Lung microvascular endothelial cell (primary cell): ENCODE data around the gene SLC35D1. TPM values are rescaled to one million over a fixed set of nuclear protein-coding genes. Genes with fewer than 3 reads are reported as not detected.
"Not testable (repeated sequence)": the region's sequence is repeated elsewhere in the genome, so short reads cannot be mapped to it uniquely, and the experiment has no call there.

Source experiments
- DNase-seq, 2 donors: peaks; one replicate each; pipeline versions ENCODE4 v3.0.0 to v3.0.0-alpha.2; 2010; ENCODE audit warnings: low read depth in 2 of 2
- total RNA-seq: library from RNA; depleted of rRNA; stranded (reverse); fragments of >200 nt; gene quantifications from 2 replicates; pipeline ENCODE4 v1.2.1, GENCODE V29; 2014

The SLC35D1 gene
- total RNA-seq = 2.6 and 4.4 TPM in 2 replicates

DNA sequence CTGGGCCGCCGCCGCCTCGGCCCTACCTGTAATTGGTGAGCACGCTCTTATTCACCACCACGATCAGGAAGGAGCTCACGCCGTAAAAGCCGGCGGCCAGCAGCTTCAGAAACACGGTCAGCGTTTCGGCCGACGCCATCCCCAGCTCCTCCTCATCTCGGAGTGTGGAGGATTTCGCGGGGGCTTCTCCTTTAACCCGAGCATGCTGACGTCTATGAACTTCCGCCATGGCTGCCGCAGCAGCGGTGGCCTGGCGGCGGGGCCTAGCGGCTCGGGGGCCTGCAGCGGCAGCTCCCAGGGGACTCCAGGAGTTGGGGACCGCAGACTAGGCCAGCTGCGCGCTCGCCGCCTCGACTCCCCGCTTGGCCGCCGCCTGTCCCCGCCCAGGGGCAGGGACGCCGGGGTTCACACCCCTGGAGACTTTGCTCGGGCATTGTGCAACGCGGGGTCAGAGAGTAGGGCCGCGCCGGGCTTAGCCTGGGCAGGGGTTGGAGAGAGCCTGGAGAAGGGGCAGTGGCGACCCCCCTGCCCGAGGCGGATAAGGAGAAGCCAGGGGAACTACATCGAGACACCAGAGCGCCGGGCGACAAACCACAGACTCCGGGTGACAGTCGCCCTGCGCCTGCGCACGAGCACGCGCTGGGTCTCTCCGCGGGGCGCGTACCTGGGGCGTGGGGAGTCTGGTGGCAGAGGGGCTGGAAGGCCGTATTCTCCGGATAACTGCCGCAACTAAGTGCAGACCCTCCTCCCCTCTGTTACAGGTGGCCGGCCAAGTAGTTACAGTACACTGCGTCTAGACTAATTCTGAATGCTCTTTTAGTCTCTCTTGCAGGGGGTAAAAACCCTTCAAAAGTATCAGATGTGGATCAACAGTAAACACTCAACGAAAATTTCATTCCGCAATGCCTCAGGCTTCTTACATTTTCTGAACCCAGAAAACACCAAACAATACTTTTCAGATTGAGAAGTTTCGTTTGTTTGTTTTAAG lies at the start of gene SLC35D1:
Gene SLC35D1, minus strand, starts transcription at position 364 of the 988 bp plus-strand sequence. Its CDS starts 135 bp downstream, at position 229.
- peak; percentile 66 to 77 for DNase-seq

DNA sequence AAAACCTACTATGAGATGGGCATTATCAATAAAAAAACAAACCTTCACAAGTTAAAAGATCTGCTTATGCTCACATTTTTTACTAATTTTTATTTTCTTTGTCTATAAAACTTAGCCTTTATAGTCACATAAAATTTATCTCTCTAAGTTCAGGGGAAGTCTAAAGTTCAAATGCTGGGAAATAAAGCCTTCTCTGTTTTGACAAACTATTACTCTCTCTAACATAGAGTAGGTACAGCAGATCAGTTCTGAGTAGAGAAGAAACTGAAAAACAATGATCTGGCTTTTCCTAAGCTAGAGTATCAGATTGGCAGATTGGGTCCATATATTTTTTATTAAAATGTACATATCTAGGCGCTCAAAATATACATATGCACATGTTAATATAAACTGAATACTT lies 49.6 kb upstream of the SLC35D1 start:
- no peak for DNase-seq

DNA sequence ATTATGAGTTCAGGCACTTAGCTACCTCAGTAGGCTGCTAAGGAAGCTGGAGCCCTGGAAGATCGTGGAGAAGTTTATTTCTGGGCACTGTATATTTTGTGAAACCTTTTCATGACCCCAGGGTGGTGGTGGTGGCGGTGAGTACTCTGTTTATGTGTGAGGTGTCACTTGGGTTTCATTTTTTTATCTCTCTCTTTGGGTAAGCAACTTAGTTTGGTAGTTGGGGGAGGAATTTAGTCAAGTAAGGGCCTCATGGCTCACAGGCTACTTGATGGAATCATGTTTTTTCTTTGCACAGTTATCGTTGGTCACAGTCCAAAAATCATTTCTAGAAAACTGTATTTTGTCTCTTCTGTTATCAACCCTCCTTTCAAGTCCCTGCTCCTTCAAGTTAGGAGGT lies 46.9 kb upstream of the SLC35D1 start:
- no peak for DNase-seq

DNA sequence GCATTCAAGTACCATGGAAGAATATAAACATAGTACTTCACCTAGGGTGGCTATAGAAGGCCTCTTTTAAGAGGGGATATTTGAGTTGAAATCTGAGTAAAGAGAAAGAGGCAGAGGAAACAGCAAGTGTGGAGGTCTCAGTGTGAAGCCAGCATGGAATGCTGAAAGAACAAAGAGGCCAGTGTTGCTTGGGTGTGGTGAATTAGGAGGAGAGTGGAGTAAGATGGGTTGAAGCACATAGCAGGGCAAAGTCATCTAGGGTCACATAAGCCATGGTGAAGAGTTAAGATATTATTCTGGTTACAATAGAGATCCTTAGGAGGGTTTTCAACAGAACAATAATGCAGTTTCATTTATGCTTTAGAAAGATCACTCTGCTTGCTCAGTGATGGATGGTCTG lies 43.4 kb upstream of the SLC35D1 start:
- DNase-seq = no peak

DNA sequence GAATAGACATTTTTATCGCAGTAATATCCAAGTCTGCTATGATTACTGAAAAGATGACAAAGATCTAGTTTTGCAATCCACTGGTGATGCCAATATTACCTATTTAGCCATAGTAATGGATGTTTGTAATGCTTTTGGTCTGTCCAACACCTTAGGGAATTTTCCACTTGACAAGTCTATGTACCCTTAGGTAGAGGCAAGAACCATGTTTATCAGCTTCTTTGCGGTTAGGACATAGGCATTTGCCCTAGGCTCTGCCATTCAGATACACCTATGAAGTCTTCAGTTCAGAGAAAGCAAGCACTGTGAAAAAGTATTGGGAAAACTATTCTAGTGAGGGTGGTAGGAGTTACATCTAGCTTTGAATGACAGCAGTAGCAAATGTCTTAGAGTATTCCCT lies 40.2 kb upstream of the SLC35D1 start:
- DNase-seq = no peak

DNA sequence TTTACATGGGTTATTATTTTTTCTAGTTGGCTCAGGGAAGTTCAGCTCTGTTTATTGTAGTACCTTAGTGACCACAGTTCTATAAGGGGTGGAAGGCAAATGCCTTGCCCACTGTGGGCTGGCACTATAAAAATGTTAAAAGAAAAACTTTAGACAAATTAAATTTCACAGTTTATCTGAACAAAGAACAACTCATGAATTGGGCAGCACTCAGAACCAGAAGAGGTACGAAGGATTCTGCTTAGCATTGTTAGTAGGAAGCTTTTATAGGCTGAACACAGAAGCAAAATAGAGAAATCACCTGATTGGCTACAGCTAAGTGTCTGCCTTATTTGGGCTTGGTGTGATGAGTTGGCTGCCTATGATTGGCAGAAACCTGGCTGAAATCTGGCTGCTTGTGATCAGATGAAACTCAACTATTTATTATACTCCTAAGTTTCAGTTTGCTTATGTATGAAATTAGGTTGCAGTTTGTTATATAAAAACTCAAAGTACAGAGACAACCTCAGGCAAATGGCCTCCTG lies 35.8 kb upstream of the SLC35D1 start:
- no peak for DNase-seq

DNA sequence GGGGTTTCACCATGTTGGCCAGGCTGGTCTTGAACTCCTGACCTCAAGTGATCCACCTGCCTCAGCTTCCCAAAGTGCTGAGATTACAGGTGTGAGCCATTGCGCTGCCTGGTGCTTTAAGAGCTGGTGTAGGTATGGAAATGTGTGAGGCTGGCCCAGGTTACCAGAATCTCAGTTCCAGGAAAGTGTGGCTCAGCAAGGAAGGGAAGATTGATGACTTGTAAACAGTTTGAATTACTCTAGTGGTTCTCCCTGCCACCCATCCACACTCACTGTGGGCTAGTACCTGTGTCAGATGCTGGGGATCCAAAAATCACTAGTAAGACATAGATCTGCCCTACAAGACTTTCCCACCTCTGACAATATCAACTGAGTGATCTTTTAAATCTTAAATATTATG lies 34.5 kb upstream of the SLC35D1 start:
- DNase-seq = no peak

DNA sequence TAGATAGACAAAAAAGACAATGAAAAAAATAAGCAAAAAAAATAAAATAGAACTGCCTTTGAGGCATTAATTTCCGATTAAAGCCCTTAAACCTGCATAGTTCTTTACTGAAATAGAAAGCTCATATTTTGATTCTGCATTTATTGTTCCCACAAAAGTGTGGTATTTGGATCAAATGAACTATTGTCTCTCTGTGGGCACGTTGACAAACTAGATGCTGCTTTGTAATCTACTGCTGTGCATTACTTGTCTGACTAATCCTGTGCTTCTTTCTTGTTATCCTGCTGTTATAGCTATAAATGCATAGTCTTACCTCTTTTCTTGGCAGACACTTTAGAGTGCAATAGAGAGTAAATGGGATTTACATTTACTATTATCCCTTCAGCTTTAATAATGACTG lies 31.4 kb upstream of the SLC35D1 start:
- DNase-seq = no peak

DNA sequence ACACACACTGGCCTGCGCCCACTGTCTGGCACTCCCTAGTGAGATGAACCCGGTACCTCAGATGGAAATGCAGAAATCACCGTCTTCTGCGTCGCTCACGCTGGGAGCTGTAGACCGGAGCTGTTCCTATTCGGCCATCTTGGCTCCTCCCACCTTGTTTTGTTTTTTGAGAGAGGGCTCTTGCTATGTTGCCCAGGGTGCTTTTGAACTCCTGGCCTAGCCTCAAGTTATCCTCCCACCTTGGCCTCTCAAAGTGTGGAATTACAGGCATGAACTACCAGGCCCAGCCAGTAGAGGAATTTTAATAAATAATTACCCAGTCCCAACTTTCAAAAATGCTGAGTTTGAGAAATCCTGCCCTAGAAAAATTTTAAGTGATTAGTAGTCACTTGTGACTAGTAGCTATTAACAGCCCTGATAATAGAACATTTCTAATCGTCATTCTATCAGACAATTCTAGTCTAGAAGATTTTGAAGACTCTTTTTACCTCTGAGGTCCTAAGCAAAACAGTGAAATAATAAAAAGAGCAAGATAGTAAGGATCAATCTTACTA lies 30.9 kb upstream of the SLC35D1 start:
- DNase-seq = no peak

DNA sequence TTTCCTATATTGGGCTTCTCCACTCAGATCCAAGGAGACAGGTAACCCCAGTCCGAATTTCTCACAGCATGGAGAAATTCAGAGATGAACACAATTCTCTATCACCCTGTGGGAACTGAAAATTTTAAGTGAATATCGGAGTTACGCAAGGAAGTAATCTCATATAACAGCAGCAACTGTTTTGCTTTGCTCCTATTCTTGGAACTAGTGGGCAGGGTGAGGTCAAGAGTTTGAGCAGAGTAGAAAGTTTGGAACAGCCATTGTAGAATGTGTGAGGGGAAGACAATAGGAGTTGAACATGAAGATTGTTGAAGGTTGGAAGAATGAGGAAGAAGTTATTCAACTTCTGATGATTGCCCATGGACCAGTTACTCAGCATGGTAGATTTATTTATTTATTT lies 24.3 kb upstream of the SLC35D1 start:
- DNase-seq = no peak

DNA sequence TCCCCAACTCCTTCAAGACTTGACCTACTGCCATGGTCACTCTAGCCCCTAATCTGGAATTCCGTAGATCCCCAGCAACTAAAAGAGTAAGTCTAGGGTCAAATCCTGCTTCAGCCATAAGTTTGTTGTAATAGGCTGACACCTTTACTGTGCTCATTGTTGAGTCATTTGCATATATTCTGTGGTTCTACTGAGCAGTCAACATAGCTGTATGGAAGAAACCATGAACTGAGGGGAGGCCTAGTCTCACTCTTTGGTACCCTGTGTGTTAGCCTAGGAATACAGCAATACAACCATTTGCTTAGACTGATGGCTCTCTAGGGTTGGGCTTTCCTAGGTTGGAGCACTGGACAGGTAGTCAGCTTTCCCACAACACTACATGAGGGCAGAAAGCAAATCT lies 23.6 kb upstream of the SLC35D1 start:
- DNase-seq = no peak

DNA sequence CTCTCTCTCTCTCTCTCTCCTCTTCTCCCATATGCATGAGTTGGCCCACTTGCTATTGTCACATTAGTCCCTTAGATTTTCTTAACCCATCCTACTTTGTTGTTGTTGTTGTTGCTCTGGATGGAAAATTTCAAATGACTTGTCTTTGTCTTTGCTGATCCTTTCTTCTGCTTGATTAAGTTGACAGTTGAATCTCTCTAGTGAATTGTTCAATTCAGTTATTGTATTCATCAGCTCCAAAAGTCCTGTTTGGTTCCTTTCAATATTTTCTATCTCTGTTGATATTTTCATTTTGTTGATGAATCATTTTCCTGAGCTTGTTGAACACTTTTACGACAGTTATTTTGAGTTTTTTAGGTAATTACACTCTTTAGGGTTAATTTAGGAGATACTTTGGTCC lies 18.8 kb upstream of the SLC35D1 start:
- DNase-seq = no peak

DNA sequence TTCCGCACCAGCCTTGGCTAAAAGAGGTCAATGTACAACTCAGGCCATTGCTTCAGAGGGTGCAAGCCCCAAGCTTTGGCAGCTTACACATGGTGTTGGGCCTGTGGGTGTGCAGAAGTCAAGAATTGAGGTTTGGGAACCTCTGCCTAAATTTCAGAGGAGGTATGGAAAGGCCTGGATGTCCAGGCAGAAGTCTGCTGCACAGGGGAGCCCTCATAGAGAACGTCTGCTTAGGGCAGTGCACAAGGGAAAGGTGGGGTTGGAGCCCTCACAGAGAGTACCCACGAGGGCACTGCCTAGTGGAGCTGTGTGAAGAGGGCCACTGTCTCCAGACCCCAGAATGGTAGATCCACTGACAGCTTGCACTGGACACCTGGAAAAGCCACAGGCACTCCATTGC lies 13.7 kb upstream of the SLC35D1 start:
- DNase-seq = not testable (repeated sequence)

DNA sequence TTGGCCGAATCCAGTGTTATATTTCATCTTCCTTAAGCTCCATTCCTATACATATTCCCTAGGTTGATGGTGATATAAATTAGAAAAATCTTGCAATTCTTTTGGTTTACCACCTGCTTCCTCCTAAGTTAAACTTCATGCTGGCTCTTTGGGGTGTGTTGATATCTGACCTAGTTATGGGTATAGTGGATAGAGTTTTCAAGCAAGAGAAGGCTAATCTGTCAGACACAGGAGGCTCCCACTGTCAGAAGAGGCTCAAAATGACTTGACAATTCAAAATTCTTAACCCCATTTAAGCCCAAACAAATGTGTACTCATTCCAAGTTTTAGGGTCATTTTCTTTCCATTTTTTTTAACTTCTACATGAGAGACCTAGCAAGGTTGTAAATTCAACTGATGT lies 8.5 kb upstream of the SLC35D1 start:
- DNase-seq = no peak

DNA sequence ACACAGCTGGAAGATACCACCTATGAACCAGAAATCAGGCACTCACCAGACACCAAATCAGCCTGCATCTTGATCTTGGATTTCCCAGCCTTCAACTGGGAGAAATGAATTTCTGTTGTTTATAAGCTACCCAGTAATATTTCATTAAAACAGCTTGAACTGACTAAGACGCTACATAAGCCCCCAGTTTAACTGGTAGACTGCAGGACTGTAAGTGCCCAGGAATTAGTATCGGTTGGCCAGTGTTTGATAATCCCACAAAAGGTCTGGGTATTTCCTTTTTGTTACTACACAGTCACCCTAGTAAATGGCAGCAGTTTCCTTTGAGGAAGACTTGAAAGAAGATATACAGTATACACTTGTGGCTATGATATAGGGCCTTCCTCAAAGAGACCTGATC lies 7.3 kb upstream of the SLC35D1 start:
- DNase-seq = no peak

DNA sequence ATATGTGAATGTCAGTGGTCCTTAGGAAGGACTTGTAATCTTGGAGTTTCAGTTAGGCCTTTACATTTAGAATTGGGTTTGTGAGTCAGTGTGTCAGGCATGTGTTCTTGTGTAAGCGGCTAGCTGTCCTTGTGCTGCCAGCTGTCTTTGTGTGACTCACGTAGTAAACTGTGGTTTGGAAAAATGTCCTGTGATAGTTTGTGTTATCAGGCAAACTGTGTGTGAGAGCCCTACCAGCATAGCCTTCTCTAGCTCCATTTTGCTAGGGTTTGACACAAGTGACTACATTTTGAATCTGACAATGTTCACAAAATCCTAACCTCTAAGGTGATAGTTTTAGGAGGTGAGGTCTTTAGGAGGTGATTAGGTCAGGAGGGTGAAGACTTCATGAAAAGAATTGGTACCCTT lies 6.9 kb upstream of the SLC35D1 start:
- DNase-seq = peak; percentile 4 to 87

DNA sequence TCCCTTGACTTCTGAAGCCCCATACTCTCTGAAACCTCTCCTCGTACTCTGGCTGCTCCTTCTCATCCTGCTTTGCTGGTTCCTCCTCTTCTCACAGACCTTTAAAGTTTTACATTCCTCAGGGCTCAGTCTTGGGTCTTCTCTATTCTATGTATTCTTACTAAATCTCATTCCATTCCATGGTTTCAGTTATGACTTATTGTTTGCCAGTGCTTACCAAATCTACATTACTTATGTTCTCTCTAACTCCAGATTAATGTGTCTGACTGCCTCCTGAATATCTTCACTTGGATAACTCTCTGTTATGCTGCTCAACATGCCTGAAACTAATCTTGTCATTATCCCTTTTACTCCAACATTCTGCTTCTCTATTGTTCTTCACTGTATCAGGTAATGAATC lies 5.4 kb upstream of the SLC35D1 start:
- DNase-seq = no peak

DNA sequence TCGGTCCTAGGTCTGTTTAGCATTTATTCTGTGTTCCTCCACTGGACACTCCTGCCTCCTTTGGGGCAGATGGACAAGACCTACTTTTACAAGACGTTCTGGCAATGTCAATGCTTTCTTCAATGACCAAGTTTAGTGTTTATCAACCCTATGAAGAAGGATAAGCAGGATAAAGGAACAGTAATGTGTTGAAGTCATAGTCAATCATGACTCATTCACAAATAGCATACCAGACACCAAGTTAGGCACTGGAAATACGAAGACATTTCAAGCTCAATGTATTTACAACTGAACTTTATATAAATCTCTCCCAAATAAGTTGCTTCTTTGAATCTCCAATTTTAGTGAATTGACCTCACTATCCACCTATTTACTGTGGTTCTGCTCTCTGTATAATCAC lies 4.8 kb upstream of the SLC35D1 start:
- DNase-seq = peak in 1 of 2 donors; percentile 2

DNA sequence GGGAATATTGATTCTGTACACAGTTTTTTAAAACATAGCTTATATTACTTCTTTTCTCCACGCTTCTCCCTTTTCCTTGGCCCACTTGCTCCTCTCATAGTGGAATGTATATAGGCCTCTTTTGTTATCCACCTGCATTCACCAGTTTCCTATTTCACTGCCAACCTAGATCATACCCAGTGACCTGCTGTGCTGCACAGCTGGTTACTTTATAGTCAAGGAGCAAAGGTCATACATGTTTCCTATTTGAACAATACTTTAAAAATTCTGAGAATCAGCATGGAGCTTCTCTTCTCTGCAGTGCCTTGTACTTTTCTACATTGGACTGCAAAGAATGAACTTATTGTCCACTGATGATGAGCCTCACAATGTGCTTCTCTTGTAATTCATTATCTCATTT lies 4.3 kb upstream of the SLC35D1 start:
- no peak for DNase-seq

DNA sequence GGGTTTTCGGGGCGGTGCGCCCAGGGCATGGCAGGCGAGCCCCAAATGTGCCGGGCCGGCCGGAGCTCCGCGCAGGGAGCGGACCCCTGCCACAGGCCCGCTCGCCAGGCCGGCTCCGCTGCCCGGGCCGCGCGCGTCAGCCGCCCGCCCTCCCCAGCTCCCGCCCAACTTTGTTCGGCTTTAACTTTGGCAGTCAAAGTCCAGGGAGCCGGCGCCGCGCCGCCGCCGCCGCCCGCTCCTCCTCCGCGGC lies 488 bp downstream of the SLC35D1 start:
- DNase-seq = peak; percentile 66 to 77

DNA sequence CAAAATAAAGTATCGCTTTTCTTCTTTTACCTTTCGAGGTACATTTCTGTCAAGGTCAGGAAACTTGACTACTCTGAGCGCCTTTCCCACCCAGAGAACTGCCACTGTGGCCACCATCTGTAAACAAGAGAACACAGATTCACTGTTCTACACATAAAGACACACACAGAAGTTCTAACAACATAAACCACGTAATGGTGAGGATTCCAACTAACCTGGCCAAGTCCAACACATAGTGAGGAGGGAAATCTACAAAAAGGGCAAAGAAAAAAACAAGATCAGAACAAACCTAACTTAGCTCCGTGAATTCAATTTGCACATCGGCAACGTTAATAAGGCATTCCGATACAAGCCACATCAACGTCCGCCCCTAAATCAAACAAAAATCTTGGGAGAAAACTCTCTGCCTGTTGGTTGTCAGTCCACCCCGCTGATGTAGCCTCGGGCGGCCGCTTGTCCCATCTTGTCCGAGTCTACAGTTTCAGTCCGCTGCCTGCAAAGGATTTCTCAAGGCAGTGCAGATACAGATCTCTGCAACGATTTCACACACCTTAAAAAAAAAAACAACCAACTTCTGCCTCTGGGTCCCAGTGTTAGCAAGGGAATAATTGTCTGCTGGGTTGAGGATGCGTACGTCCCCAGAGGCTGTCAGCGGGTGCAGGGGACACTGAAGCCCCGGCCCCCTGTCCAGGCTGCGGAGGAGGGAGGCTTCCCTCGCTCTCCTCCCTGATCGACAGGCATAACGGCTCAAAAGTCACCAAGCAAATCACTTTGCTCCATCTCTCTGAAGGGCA lies 1.0 kb downstream of the SLC35D1 start:
- peak in 1 of 2 donors; percentile 55 for DNase-seq

DNA sequence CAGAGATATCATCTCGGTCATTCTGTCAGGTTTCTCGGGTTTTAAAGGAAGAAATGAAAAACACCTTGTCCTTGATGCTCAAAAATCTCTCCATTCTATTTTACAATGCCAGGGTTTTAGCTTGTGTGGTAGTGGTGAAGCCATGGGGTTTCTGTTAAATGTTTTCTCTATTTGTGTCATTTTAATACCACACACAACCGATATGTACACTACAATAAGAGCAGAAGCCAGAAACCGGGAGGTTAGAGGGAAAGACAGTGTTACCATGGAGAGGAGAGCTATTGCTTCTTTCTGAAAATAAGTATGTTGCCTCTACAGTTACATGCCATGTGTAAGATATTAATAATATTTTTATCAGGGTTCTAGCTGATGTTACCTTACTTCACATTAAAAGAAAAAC lies 2.8 kb downstream of the SLC35D1 start:
- DNase-seq = no peak
